ENCODE data around the gene ZC3H7A. TPM values are rescaled to one million over a fixed set of nuclear protein-coding genes. Genes with fewer than 3 reads are reported as not detected.

Gene ZC3H7A
- total and polyA plus RNA-seq, 9 of the 15 experiments (the other 6 are each of a cell fraction or from before 2014, with no cell fraction given): 19.8 to 49.1 (median 28.2) TPM

DNA sequence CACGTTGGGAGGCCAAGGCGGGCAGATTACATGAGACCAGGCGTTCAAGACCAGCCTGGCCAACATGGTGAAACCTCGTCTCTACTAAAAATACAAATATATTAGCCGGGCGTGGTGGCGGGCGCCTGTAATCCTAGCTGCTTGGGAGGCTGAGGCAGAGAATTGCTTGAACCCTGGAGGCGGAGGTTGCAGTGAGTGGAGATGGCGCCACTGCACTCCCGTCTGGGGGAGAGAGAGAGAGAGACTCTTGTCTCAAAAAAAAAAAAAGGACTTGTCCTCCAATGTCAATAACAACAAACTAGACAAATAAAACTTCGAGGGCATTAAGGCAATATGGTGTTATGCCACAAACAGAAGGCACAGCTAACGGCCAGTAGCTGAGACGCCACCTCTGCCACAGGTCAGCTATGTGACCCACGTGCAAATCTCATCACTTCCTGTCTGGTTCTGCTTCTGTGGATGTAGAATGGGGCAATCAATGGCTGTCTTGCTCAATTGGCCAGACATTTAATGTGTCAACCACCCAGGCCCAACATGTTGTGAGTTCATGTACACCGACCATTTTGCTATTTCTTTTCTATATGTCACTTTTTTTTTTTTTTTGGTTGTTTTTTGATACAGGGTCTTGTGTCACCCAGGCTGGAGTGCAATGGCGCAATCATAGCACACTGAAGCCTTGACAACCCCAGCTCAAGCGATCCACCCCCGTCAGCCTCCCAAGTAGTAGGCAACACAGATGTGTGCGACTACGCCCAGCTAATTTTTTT, 53.6 kb downstream of the ZC3H7A start (continued):
- TF ChIP-seq FOXM1 (IDR thresholded peaks at IDR 0.05; ENCODE audit: low read depth) (no peak), FOXM1 (CRISPR knock-in tag; IDR thresholded peaks at IDR 0.05; ENCODE audit: low read depth) (no peak), ZFX (CRISPR knock-in tag; IDR thresholded peaks at IDR 0.05) (no peak; the same call in 1 of the 2 replicates), BCOR (IDR thresholded peaks at IDR 0.05) (peak; percentile 93), PHTF2 (CRISPR knock-in tag; IDR thresholded peaks at IDR 0.05) (no peak), HDGF (IDR thresholded peaks at IDR 0.05) (peak; percentile 0), NEUROD1 (IDR thresholded peaks at IDR 0.05; ENCODE audit: borderline replicate concordance, low read depth, low read length, partially characterized antibody) (peak; percentile 13), POLR3A (IDR thresholded peaks at IDR 0.05; ENCODE audit: borderline replicate concordance, extremely low read depth, insufficient read depth, insufficient read length) (no peak), NR2C1 (IDR thresholded peaks at IDR 0.05) (no peak; the same call in 1 of the 2 replicates), NR2C1 (tag; IDR thresholded peaks at IDR 0.05) (peak; percentile 72), HLTF (IDR thresholded peaks at IDR 0.05) (peak; percentile 9; the same call in 1 of the 2 replicates), PHB (CRISPR knock-in tag; IDR thresholded peaks at IDR 0.05) (no peak), GABPB1 (CRISPR knock-in tag; IDR thresholded peaks at IDR 0.05) (peak; percentile 48), MIER1 (IDR thresholded peaks at IDR 0.05; ENCODE audit: low read depth) (0 out of 2 replicates have a peak, but pooled peaks have one; percentile 44), ZKSCAN8 (CRISPR knock-in tag; IDR thresholded peaks at IDR 0.05) (0 out of 2 replicates have a peak, but pooled peaks have one; percentile 48), PHF20 (IDR thresholded peaks at IDR 0.05; ENCODE audit: partially characterized antibody) (no peak), KDM4B (IDR thresholded peaks at IDR 0.05; ENCODE audit: borderline replicate concordance in 2 of 2, low read depth in 1 of 2) (no peak), POLR2B (IDR thresholded peaks at IDR 0.05; ENCODE audit: low read depth, partially characterized antibody) (peak; percentile 18), ZNF384 (IDR thresholded peaks at IDR 0.05; ENCODE audit: low read depth, low read length) (peak; percentile 10; the same call in 1 of the 2 replicates), SPI1 (IDR thresholded peaks at IDR 0.05; ENCODE audit: borderline replicate concordance, low read depth, low read length) (0 out of 2 replicates have a peak, but pooled peaks have one; percentile 35), HDAC6 (IDR thresholded peaks at IDR 0.05; ENCODE audit: low read depth, low read length) (no peak)
- TF ChIP-seq, protein P1, sequence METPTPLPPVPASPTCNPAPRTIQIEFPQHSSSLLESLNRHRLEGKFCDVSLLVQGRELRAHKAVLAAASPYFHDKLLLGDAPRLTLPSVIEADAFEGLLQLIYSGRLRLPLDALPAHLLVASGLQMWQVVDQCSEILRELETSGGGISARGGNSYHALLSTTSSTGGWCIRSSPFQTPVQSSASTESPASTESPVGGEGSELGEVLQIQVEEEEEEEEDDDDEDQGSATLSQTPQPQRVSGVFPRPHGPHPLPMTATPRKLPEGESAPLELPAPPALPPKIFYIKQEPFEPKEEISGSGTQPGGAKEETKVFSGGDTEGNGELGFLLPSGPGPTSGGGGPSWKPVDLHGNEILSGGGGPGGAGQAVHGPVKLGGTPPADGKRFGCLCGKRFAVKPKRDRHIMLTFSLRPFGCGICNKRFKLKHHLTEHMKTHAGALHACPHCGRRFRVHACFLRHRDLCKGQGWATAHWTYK (CRISPR knock-in tag; IDR thresholded peaks at IDR 0.05): 0 out of 2 replicates have a peak, but pooled peaks have one; percentile 51
- TF ChIP-seq, protein P2, sequence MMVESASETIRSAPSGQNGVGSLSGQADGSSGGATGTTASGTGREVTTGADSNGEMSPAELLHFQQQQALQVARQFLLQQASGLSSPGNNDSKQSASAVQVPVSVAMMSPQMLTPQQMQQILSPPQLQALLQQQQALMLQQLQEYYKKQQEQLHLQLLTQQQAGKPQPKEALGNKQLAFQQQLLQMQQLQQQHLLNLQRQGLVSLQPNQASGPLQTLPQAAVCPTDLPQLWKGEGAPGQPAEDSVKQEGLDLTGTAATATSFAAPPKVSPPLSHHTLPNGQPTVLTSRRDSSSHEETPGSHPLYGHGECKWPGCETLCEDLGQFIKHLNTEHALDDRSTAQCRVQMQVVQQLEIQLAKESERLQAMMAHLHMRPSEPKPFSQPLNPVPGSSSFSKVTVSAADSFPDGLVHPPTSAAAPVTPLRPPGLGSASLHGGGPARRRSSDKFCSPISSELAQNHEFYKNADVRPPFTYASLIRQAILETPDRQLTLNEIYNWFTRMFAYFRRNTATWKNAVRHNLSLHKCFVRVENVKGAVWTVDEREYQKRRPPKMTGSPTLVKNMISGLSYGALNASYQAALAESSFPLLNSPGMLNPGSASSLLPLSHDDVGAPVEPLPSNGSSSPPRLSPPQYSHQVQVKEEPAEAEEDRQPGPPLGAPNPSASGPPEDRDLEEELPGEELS (CRISPR knock-in tag; IDR thresholded peaks at IDR 0.05; ENCODE audit: borderline replicate concordance): 0 out of 2 replicates have a peak, but pooled peaks have one; percentile 10
- TF ChIP-seq, protein P3, sequence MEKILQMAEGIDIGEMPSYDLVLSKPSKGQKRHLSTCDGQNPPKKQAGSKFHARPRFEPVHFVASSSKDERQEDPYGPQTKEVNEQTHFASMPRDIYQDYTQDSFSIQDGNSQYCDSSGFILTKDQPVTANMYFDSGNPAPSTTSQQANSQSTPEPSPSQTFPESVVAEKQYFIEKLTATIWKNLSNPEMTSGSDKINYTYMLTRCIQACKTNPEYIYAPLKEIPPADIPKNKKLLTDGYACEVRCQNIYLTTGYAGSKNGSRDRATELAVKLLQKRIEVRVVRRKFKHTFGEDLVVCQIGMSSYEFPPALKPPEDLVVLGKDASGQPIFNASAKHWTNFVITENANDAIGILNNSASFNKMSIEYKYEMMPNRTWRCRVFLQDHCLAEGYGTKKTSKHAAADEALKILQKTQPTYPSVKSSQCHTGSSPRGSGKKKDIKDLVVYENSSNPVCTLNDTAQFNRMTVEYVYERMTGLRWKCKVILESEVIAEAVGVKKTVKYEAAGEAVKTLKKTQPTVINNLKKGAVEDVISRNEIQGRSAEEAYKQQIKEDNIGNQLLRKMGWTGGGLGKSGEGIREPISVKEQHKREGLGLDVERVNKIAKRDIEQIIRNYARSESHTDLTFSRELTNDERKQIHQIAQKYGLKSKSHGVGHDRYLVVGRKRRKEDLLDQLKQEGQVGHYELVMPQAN (IDR thresholded peaks at IDR 0.05; ENCODE audit: borderline replicate concordance): peak; percentile 71; the same call in 1 of the 2 replicates
